ENCODE data around the gene ITPRIP.

GRCh38 chr10:104273286-104273685 is 65.0 kb downstream of the ITPRIP start:
- no peak for TF ChIP-seq POLR2A (IDR thresholded peaks at IDR 0.05; ENCODE audit: control extremely low read depth in 1 of 2, low read depth in 2 of 2, low read length in 2 of 2)
- TF ChIP-seq EP300 (IDR thresholded peaks at IDR 0.05; ENCODE audit: borderline replicate concordance in 1 of 2, low read depth in 2 of 2, low read length in 2 of 2): no peak
- no peak for TF ChIP-seq RXRA (IDR thresholded peaks at IDR 0.05; ENCODE audit: insufficient read depth, low read depth, low read length)
- no peak for TF ChIP-seq SIX5 (IDR thresholded peaks at IDR 0.05; ENCODE audit: low read depth, low read length)
- TF ChIP-seq, protein P1, sequence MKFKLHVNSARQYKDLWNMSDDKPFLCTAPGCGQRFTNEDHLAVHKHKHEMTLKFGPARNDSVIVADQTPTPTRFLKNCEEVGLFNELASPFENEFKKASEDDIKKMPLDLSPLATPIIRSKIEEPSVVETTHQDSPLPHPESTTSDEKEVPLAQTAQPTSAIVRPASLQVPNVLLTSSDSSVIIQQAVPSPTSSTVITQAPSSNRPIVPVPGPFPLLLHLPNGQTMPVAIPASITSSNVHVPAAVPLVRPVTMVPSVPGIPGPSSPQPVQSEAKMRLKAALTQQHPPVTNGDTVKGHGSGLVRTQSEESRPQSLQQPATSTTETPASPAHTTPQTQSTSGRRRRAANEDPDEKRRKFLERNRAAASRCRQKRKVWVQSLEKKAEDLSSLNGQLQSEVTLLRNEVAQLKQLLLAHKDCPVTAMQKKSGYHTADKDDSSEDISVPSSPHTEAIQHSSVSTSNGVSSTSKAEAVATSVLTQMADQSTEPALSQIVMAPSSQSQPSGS (IDR thresholded peaks at IDR 0.05; ENCODE audit: low read length): no peak
- no peak for TF ChIP-seq KDM1A (IDR thresholded peaks at IDR 0.05; ENCODE audit: borderline replicate concordance, low read length)

All from H1 (cell line).